Neutrophil (primary cell): ENCODE data around the gene DHDDS.
A peak's percentile ranks its signal among the peaks of the same experiment; 100 is the strongest.

Experiments
- H3K27ac ChIP-seq: fragments of 200-600 bp; sonication (generic); 2 replicates; pipeline ENCODE4 v1.5.1; 2016; ENCODE audit warnings: mild to moderate bottlenecking, moderate library complexity
- H3K27me3 ChIP-seq: fragments of 200-600 bp; sonication (generic); 2 replicates; pipeline ENCODE4 v1.6.0; 2016; ENCODE audit warnings: mild to moderate bottlenecking
- H3K36me3 ChIP-seq: fragments of 200-600 bp; sonication (generic); 2 replicates; pipeline ENCODE4 v1.5.1; 2017
- H3K4me1 ChIP-seq, 2 experiments: fragments of 200-600 bp in 1 of 2; sonication (generic) in 1 of 2; 1 replicate in 1 of 2; 2 replicates in 1 of 2; pipeline versions ENCODE4 v1.5.1 to v1.6.1; 2013 to 2016; ENCODE audit warnings: low read depth in 1 of 2, low read length in 1 of 2, mild to moderate bottlenecking in 1 of 2, moderate library complexity in 1 of 2; ENCODE audit not compliant: control insufficient read depth in 1 of 2, insufficient read depth in 1 of 2
- H3K4me3 ChIP-seq, 2 experiments: fragments of 200-600 bp in 1 of 2; sonication (generic) in 1 of 2; 1 replicate in 1 of 2; 2 replicates in 1 of 2; pipeline ENCODE4 v1.5.1; 2013 to 2016; ENCODE audit warnings: low read depth in 1 of 2, low read length in 1 of 2, mild to moderate bottlenecking in 1 of 2, moderate library complexity in 1 of 2
- H3K9me3 ChIP-seq: fragments of 200-600 bp; sonication (generic); 2 replicates; pipeline ENCODE4 v1.5.1; 2016
- TF ChIP-seq, protein P1 (sequence below): fragments of 200-600 bp; sonication (generic); IDR thresholded peaks from 2 replicates; pipeline ENCODE4 v1.5.1; 2016; ENCODE audit warnings: antibody characterized with exemption

The DHDDS gene

DNA sequence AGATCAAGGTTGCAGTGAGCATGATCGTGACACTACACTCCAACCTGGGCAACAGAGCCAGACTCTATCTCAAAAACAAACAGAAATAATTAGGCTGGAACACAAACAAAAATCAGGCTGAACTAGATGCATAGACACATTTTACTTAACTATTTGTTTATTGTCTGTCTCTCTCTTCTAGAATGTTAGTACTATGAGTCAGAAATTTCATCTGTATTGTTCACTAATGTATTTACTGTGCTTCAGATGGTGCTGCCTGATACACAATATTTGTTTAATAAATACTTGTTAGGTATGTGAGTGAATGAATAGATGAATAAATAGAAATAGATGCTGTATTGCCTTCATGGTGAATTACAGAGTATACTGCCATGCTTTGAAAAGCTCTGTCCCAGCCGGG lies 27.5 kb upstream of the DHDDS start:
- peaks cover 7 to 13% of the 10 kb centered on the region in 2 experiments for H3K4me1 ChIP-seq
- peaks cover 69% of the 10 kb centered on the region for H3K27me3 ChIP-seq
- H3K36me3 ChIP-seq, result no peaks in the 10 kb centered on the region
- H3K9me3 ChIP-seq, result no peaks in the 10 kb centered on the region
- no peak overlapping the region for H3K27ac ChIP-seq
- TF ChIP-seq, protein P1, sequence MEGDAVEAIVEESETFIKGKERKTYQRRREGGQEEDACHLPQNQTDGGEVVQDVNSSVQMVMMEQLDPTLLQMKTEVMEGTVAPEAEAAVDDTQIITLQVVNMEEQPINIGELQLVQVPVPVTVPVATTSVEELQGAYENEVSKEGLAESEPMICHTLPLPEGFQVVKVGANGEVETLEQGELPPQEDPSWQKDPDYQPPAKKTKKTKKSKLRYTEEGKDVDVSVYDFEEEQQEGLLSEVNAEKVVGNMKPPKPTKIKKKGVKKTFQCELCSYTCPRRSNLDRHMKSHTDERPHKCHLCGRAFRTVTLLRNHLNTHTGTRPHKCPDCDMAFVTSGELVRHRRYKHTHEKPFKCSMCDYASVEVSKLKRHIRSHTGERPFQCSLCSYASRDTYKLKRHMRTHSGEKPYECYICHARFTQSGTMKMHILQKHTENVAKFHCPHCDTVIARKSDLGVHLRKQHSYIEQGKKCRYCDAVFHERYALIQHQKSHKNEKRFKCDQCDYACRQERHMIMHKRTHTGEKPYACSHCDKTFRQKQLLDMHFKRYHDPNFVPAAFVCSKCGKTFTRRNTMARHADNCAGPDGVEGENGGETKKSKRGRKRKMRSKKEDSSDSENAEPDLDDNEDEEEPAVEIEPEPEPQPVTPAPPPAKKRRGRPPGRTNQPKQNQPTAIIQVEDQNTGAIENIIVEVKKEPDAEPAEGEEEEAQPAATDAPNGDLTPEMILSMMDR, result no peak
- H3K4me3 ChIP-seq, result no peak overlapping the region

DNA sequence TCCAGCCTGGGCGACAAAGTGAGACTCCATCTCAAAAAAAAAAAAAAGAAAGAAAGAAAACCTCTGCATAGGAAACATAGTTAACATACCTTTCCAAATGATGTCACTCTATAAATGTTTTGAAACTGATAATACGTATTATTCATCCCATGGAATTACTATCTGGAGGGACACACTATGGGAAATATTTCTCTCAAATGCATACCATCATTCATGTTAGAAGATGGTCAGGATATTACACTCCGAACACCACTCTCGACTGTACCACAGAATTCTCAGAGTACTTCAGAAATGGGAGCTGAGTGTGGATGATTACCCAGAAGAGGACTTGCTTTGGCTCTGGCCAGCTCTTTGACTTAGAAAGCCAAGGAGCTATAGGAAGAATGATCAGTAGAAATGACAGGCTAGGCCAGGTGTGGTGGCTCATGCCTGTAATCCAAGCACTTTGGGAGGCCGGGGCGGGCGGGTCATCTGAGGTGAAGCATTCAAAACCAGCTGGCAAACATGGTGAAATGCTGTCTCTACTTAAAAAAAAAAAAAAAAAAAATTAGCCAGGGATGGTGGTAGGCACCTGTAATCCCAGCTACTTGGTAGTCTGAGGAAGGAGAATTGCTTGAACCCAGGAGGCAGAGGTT lies 26.7 kb upstream of the DHDDS start:
- no peaks in the 10 kb centered on the region for H3K36me3 ChIP-seq
- peaks cover 7 to 16% of the 10 kb centered on the region in 2 experiments for H3K4me1 ChIP-seq
- no peaks in the 10 kb centered on the region for H3K9me3 ChIP-seq
- H3K27me3 ChIP-seq, result peaks cover 72% of the 10 kb centered on the region
- TF ChIP-seq, protein P1, result no peak
- no peak overlapping the region for H3K27ac ChIP-seq
- no peak overlapping the region for H3K4me3 ChIP-seq

DNA sequence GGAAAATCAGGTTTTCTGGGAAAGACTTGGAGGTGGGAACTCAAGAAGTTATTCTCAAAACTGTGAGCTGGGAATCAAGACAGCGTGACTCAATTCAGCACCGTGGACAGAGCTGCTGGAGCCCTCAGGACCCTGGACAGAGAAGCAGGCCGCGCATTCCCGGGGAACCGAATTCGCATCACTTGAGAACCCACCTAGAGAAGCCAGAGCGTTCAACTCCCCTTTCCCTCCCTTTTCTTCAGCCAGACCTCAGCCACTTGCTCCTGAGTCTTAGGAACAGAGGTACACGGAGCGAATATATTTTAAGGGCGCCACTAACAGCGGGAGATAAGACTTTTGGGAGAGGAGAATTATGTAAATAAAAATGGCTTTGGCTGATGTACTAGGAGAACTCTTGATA lies 23.5 kb upstream of the DHDDS start:
- no peaks in the 10 kb centered on the region for H3K9me3 ChIP-seq
- peak overlapping the region in 1 of 2 experiments; percentile 10 for H3K4me3 ChIP-seq
- H3K36me3 ChIP-seq, result no peaks in the 10 kb centered on the region
- H3K4me1 ChIP-seq, result peaks cover 7 to 16% of the 10 kb centered on the region in 2 experiments
- peaks cover 79% of the 10 kb centered on the region for H3K27me3 ChIP-seq
- TF ChIP-seq, protein P1, result no peak
- no peak overlapping the region for H3K27ac ChIP-seq

DNA sequence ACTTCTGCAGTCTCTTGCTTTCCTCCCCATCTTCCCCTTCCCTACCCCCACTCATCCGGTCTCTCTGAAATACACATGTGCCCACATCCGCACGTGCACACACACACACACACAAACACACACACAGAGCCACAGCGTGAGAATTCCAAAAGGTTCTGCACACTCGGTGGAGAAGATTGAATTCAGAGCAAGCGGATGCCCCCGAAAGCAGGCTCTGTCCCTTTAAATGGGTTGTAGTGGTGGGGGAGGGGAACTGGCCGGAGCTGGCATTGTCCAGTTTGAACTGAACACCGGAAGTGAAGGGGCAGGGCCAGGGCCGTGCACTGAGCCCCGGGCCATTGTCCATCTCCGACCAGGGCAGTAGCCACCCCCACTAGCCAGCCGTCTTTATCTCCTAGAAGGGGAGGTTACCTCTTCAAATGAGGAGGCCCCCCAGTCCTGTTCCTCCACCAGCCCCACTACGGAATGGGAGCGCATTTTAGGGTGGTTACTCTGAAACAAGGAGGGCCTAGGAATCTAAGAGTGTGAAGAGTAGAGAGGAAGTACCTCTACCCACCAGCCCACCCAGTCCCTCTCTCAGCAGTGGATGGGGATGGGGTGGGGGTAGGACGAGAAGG lies 22.8 kb upstream of the DHDDS start:
- peaks cover 79% of the 10 kb centered on the region for H3K27me3 ChIP-seq
- H3K4me1 ChIP-seq, result peaks cover 7 to 16% of the 10 kb centered on the region in 2 experiments
- no peak overlapping the region for H3K27ac ChIP-seq
- TF ChIP-seq, protein P1, result no peak
- peak overlapping the region in 1 of 2 experiments; percentile 10 for H3K4me3 ChIP-seq
- no peaks in the 10 kb centered on the region for H3K36me3 ChIP-seq
- H3K9me3 ChIP-seq, result no peaks in the 10 kb centered on the region

DNA sequence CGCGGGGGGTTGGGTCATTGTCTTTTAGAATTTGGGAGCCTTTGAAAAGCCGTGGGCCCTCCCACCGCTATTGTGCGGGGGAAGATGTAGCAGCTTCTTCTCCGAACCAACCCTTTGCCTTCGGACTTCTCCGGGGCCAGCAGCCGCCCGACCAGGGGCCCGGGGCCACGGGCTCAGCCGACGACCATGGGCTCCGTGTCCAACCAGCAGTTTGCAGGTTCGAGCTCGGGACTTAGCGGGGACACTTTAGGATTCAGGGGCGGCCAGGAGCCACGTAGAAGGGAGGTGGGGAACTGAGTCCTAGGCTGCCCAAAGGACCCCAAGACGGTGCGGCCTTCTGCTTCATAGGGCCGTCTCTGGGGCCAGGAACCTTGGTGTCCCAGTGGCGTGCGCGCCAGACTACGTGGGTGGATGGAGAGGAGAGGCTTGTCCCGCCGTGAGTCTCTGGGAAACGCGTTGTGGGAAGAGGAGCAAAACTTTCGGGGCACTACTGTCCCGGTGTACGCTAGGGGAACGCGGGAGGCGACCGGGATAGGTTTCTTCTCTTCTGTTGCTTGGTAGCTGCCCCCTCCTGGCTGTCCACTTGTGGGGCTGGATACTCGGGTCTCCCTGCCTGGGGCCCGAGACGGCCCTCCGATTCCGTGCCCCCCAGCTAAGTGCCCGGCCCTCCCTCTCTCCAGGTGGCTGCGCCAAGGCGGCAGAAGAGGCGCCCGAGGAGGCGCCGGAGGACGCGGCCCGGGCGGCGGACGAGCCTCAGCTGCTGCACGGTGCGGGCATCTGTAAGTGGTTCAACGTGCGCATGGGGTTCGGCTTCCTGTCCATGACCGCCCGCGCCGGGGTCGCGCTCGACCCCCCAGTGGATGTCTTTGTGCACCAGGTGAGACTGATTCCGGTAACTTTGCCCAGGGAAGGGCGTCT lies 21.2 kb upstream of the DHDDS start, which contains the start of gene LIN28A:
TSS of gene LIN28A (plus strand) at position 112 of the 918 bp plus-strand sequence. CDS start at position 187, 75 bp downstream.
- H3K27me3 ChIP-seq, result peaks cover 89% of the 10 kb centered on the region
- no peak within 1 kb of the TSS for H3K27ac ChIP-seq
- H3K4me3 ChIP-seq, result no peak within 1 kb of the TSS
- H3K36me3 ChIP-seq, result no peaks in the 10 kb centered on the region
- H3K9me3 ChIP-seq, result no peaks in the 10 kb centered on the region
- H3K4me1 ChIP-seq, result peaks cover 7 to 16% of the 10 kb centered on the region in 2 experiments
- TF ChIP-seq, protein P1, result no peak
